Measurements from ENCODE around the gene GNLY.

DNA sequence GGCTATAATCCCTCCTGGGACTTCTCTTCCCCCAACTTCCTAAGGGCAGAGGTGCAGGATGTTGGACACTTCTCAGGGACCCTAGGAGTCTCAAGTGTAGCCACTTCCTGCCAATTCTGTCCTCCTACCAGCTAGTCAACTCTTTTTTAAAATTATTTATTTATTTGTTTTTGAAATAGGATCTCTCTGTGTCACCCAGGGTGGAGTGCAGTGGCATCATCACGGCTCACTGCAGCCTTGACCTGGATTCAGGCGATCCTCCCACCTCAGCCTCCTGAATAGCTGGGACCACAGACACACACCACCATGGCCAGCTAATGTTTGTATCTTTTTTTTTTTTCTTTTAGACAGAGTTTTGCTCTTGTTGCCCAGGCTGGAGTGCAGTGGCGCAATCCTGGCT, 37.7 kb upstream of the GNLY start:
- TF ChIP-seq, protein P1, sequence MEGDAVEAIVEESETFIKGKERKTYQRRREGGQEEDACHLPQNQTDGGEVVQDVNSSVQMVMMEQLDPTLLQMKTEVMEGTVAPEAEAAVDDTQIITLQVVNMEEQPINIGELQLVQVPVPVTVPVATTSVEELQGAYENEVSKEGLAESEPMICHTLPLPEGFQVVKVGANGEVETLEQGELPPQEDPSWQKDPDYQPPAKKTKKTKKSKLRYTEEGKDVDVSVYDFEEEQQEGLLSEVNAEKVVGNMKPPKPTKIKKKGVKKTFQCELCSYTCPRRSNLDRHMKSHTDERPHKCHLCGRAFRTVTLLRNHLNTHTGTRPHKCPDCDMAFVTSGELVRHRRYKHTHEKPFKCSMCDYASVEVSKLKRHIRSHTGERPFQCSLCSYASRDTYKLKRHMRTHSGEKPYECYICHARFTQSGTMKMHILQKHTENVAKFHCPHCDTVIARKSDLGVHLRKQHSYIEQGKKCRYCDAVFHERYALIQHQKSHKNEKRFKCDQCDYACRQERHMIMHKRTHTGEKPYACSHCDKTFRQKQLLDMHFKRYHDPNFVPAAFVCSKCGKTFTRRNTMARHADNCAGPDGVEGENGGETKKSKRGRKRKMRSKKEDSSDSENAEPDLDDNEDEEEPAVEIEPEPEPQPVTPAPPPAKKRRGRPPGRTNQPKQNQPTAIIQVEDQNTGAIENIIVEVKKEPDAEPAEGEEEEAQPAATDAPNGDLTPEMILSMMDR (IDR thresholded peaks at IDR 0.05), result no peak
- no peak for TF ChIP-seq POLR2A (IDR thresholded peaks at IDR 0.05)

All from Peyer's patch (tissue), 4 donors.